DND-41 (cell line): Measurements from ENCODE around the gene BAIAP2L1.

Source experiments
- ATAC-seq: fragments of 200-7000 bp; cut with Tn5 transposase; 3 replicates; pipeline ENCODE4 v1.9.1; 2021; ENCODE audit warnings: low read depth; ENCODE audit not compliant: insufficient read depth
- DNase-seq: peaks from one replicate; pipeline ENCODE4 v3.0.0-alpha.2; 2020
- H2AFZ ChIP-seq: 2 replicates; pipeline ENCODE4 v1.6.0; 2012; ENCODE audit warnings: low read depth, low read length
- H3K27ac ChIP-seq: 2 replicates; pipeline ENCODE4 v1.5.1; 2012; ENCODE audit warnings: low read length, inconsistent platforms
- H3K27me3 ChIP-seq: fragments of 200-600 bp; sonication (generic); 2 replicates; pipeline ENCODE4 v1.6.0; 2012; ENCODE audit warnings: low read length, mild to moderate bottlenecking, inconsistent platforms; ENCODE audit not compliant: insufficient read depth, poor library complexity
- H3K36me3 ChIP-seq: 2 replicates; pipeline ENCODE4 v1.5.1; 2012; ENCODE audit warnings: low read length, inconsistent platforms; ENCODE audit not compliant: insufficient read depth
- H3K4me1 ChIP-seq: 2 replicates; pipeline ENCODE4 v1.5.1; 2012; ENCODE audit warnings: mild to moderate bottlenecking, low read length; ENCODE audit not compliant: insufficient read depth
- H3K4me2 ChIP-seq: 2 replicates; pipeline ENCODE4 v1.6.0; 2012; ENCODE audit warnings: mild to moderate bottlenecking, moderate library complexity, low read length, inconsistent platforms; ENCODE audit not compliant: insufficient read depth
- H3K4me3 ChIP-seq, 2 experiments: fragments of 200-600 bp in 1 of 2; shearing (Covaris generic) in 1 of 2; 2 replicates each; pipeline ENCODE4 v1.5.1; 2012 to 2016; ENCODE audit warnings: inconsistent platforms in 2 of 2, low read length in 2 of 2, mild to moderate bottlenecking in 2 of 2, low read depth in 1 of 2, moderate library complexity in 1 of 2
- H3K79me2 ChIP-seq: 2 replicates; pipeline ENCODE4 v1.6.0; 2012; ENCODE audit warnings: low read length, inconsistent platforms; ENCODE audit not compliant: insufficient read depth
- H3K9ac ChIP-seq: 2 replicates; pipeline ENCODE4 v1.6.0; 2012; ENCODE audit warnings: low read depth, mild to moderate bottlenecking, inconsistent platforms, low read length, moderate library complexity
- H3K9me3 ChIP-seq: 2 replicates; pipeline ENCODE4 v1.5.1; 2012; ENCODE audit warnings: low read length, moderate library complexity, mild to moderate bottlenecking, inconsistent platforms; ENCODE audit not compliant: insufficient read depth, severe bottlenecking
- H4K20me1 ChIP-seq: 2 replicates; pipeline ENCODE4 v1.6.0; 2012; ENCODE audit warnings: low read length; ENCODE audit not compliant: insufficient read depth
- CTCF ChIP-seq: IDR thresholded peaks from 2 replicates; pipeline ENCODE4 v1.5.1; 2012; ENCODE audit warnings: borderline replicate concordance, low read length, moderate library complexity, mild to moderate bottlenecking; ENCODE audit not compliant: poor library complexity, severe bottlenecking; ENCODE audit errors: extremely low read depth
- EZH2 ChIP-seq: IDR thresholded peaks from 3 replicates; pipeline ENCODE4 v1.6.1; 2012; ENCODE audit warnings: borderline replicate concordance, low read depth, mild to moderate bottlenecking, moderate library complexity, low read length, inconsistent platforms; ENCODE audit not compliant: severe bottlenecking

Gene BAIAP2L1

GRCh38 chr7:98297626-98298286, 103.1 kb downstream of the BAIAP2L1 start:
- no peak overlapping the region for H3K4me2 ChIP-seq
- TF ChIP-seq EZH2 (no peak), CTCF (no peak)
- no peaks in the 10 kb centered on the region for H3K9me3 ChIP-seq
- H4K20me1 ChIP-seq: peaks cover 21% of the 10 kb centered on the region
- no peak overlapping the region for H3K4me3 ChIP-seq
- no peaks in the 10 kb centered on the region for H3K79me2 ChIP-seq
- no peaks in the 10 kb centered on the region for H3K4me1 ChIP-seq
- H3K27me3 ChIP-seq: no peaks in the 10 kb centered on the region
- H2AFZ ChIP-seq: no peak overlapping the region
- DNase-seq (no peak), ATAC-seq (no peak)
- peaks cover 13% of the 10 kb centered on the region for H3K36me3 ChIP-seq
- no peak overlapping the region for H3K9ac ChIP-seq
- no peak overlapping the region for H3K27ac ChIP-seq

- Histone ChIP-seq H3K9me3 (no peaks in the 10 kb centered on the region), H3K27ac (no peak overlapping the region), H3K4me3 (no peak overlapping the region), H4K20me1 (peaks cover 30% of the 10 kb centered on the region), H3K27me3 (no peaks in the 10 kb centered on the region), H3K4me2 (no peak overlapping the region), H3K79me2 (0 out of 2 replicates have a peak, but pooled peaks cover 2% of the 10 kb centered on the region), H3K36me3 (peaks cover 22% of the 10 kb centered on the region), H3K9ac (no peak overlapping the region), H3K4me1 (no peaks in the 10 kb centered on the region), H2AFZ (no peak overlapping the region)
- no peak for DNase-seq
- no peak for TF ChIP-seq CTCF
- TF ChIP-seq EZH2: no peak
- no peak for ATAC-seq
Measured at GRCh38 chr7:98296833-98297232, 104.1 kb downstream of the BAIAP2L1 start.

- H3K9ac ChIP-seq: no peak overlapping the region
- no peak overlapping the region for H3K4me3 ChIP-seq
- H2AFZ ChIP-seq: no peak overlapping the region
- DNase-seq (no peak), ATAC-seq (no peak)
- TF ChIP-seq CTCF (no peak), EZH2 (no peak)
- H3K9me3 ChIP-seq: no peaks in the 10 kb centered on the region
- no peak overlapping the region for H3K4me2 ChIP-seq
- no peaks in the 10 kb centered on the region for H3K27me3 ChIP-seq
- peaks cover 33% of the 10 kb centered on the region for H3K36me3 ChIP-seq
- H3K79me2 ChIP-seq: peaks cover 5% of the 10 kb centered on the region
- no peaks in the 10 kb centered on the region for H3K4me1 ChIP-seq
- H4K20me1 ChIP-seq: peaks cover 38% of the 10 kb centered on the region
- no peak overlapping the region for H3K27ac ChIP-seq
Measured at GRCh38 chr7:98295467-98296192, 105.3 kb downstream of the BAIAP2L1 start.
